NT2/D1 (cell line): Measurements from ENCODE around the gene ELAVL4.

Experiments used
- SUZ12 ChIP-seq: IDR thresholded peaks from 2 replicates; pipeline ENCODE4 v1.6.1; 2011; ENCODE audit not compliant: insufficient read length, insufficient read depth; ENCODE audit errors: extremely low read depth
- YY1 ChIP-seq: IDR thresholded peaks from 2 replicates; pipeline ENCODE4 v1.6.1; 2011; ENCODE audit not compliant: insufficient read length, insufficient read depth

DNA sequence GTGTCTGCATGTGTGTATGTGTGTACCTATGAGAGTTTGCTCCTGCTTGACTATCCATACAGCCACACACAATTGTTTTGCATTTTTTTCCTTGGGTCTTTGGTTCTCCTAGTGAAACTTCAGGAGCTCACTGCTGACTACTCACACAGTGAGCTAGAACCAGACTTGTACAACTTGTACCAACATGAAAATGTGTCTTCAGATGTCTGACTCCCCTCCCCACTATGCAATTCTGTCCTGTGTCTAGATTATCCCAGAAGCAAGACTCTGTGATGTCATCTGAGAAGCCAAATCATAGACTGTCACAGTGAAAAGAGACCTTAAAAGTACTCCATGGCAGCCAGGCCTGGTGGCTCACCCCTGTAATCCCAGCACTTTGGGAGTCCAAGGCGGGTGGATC is 49.7 kb downstream of the ELAVL4 start:
- TF ChIP-seq SUZ12 (no peak), YY1 (no peak)
